PC-9 (cell line): ENCODE data around the gene PSMB7. TPM values are rescaled to one million over a fixed set of nuclear protein-coding genes. Genes with fewer than 3 reads are reported as not detected.

ENCODE experiments used
- BruUV-seq: library from RNA; stranded (reverse); fragments of 400-500 nt; replicated peaks from 2 replicates; lab custom pipeline; 2021; lab: Mats Ljungman, UMichigan
- CTCF ChIA-PET: fragments of 300-600 bp; sonication (Branson Sonifier 250); formaldehyde crosslinking; loops from one replicate; lab custom pipeline; 2022; ENCODE audit warnings: antibody characterized with exemption; lab: Charles Lee
- POLR2A ChIA-PET: fragments of 300-600 bp; sonication (Branson Sonifier 250); formaldehyde crosslinking; loops from one replicate; lab custom pipeline; 2022; ENCODE audit warnings: antibody characterized with exemption; ENCODE audit not compliant: unreplicated experiment; lab: Charles Lee
- DNase-seq, 2 experiments: peaks; one replicate each; pipeline versions ENCODE4 v3.0.0 to v3.0.0-alpha.2; 2015 to 2022; ENCODE audit warnings: mixed read lengths in 1 of 2
- H2AFZ ChIP-seq: fragments of 200-600 bp; sonication (generic); 2 replicates; pipeline ENCODE4 v1.8.1; 2017; ENCODE audit warnings: antibody characterized with exemption
- H3F3A ChIP-seq: fragments of 200-600 bp; sonication (generic); 2 replicates; pipeline ENCODE4 v1.8.1; 2017; ENCODE audit warnings: antibody characterized with exemption, mild to moderate bottlenecking, low read depth; ENCODE audit not compliant: insufficient read depth
- H3K27ac ChIP-seq: fragments of 200-600 bp; sonication (generic); 2 replicates; pipeline ENCODE4 v1.6.1; 2016; ENCODE audit warnings: mixed run types
- H3K27me3 ChIP-seq: fragments of 200-600 bp; sonication (generic); 2 replicates; pipeline ENCODE4 v1.6.1; 2016; ENCODE audit warnings: low read depth, mixed run types; ENCODE audit not compliant: insufficient read depth
- H3K36me3 ChIP-seq: fragments of 200-600 bp; sonication (generic); 2 replicates; pipeline ENCODE4 v1.6.1; 2016; ENCODE audit warnings: low read depth, mixed run types
- H3K4me1 ChIP-seq: fragments of 200-600 bp; sonication (generic); replicated peaks from 2 replicates; pipeline ENCODE4 v1.6.1; 2016; ENCODE audit warnings: mixed run types; ENCODE audit not compliant: insufficient read depth
- H3K4me2 ChIP-seq: fragments of 200-600 bp; sonication (generic); 2 replicates; pipeline ENCODE4 v1.6.1; 2017; ENCODE audit warnings: mixed run types
- H3K4me3 ChIP-seq: fragments of 200-600 bp; sonication (generic); 2 replicates; pipeline ENCODE4 v1.6.1; 2016; ENCODE audit warnings: mixed run types
- H3K79me2 ChIP-seq: fragments of 200-600 bp; sonication (generic); 2 replicates; pipeline ENCODE4 v1.6.1; 2017; ENCODE audit warnings: low read depth, mixed run types
- H3K9me2 ChIP-seq: fragments of 200-600 bp; sonication (generic); 2 replicates; pipeline ENCODE4 v1.8.1; 2017; ENCODE audit warnings: mild to moderate bottlenecking; ENCODE audit not compliant: insufficient read depth
- H3K9me3 ChIP-seq: fragments of 200-600 bp; sonication (generic); 2 replicates; pipeline ENCODE4 v1.8.1; 2016; ENCODE audit warnings: low read depth; ENCODE audit not compliant: insufficient read depth
- H4K20me1 ChIP-seq: fragments of 200-600 bp; sonication (generic); 2 replicates; pipeline ENCODE4 v1.8.1; 2017; ENCODE audit not compliant: insufficient read depth
- EZH2 ChIP-seq: fragments of 200-600 bp; sonication (generic); IDR thresholded peaks from 2 replicates; pipeline ENCODE4 v1.8.0; 2017; ENCODE audit warnings: antibody characterized with exemption, low read depth
- intact Hi-C: fragments of 100-400 bp; cut with micrococcal nuclease; formaldehyde crosslinking; loops from one replicate; pipeline ENCODE4 v1.10.0; 2022; ENCODE audit not compliant: unreplicated experiment
- total RNA-seq: library from RNA; stranded (reverse); gene quantifications from 2 replicates; pipeline ENCODE4 v1.2.3, GENCODE V29; 2021
- TF ChIP-seq, protein P1 (sequence below): fragments of 200-600 bp; sonication (generic); conservative IDR thresholded peaks from 2 replicates; pipeline ENCODE4 v1.6.1; 2017; ENCODE audit warnings: mixed run types, antibody characterized with exemption, mild to moderate bottlenecking, moderate library complexity

PSMB7 gene
- total RNA-seq, 1 experiment from 2014 or later, result 359 TPM

DNA sequence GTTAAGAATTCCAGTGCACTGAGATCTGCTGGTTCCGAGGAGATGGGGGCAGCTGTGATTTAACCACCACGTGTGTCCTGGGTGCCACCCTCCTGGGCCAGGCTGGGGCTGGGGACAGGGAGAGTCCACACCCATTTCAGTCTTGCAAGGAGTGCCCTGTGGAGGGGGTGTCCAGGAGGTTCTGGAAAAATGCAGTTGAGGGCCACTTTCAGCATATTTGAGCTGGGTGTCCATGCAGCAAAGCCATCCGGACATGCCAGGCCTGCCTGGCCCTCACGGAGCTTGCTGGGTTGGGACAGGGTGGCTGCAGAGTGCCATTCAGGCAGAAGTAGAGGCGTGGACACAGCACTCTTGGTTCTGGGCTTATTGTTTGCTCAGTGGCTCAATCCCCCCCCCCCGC is 89.4 kb downstream of the PSMB7 start:
- Histone ChIP-seq H3K4me3 (no peak overlapping the region), H3K4me2 (no peak overlapping the region), H3K27me3 (no peaks in the 10 kb centered on the region), H4K20me1 (no peaks in the 10 kb centered on the region), H3K79me2 (no peaks in the 10 kb centered on the region), H3F3A (no peaks in the 10 kb centered on the region), H3K9me3 (no peaks in the 10 kb centered on the region), H3K36me3 (no peaks in the 10 kb centered on the region), H3K4me1 (no peaks in the 10 kb centered on the region), H2AFZ (no peak overlapping the region), H3K27ac (no peak overlapping the region), H3K9me2 (no peaks in the 10 kb centered on the region)
- ChIA-PET CTCF (interaction anchor here (0.7 kb wide), 1 partner anchor 19 kb away, joined by 4 read pairs; no protein-coding TSS in a partner anchor), POLR2A (no interaction called here)
- no peak for DNase-seq
- BruUV-seq, result no TSS peak
- TF ChIP-seq, protein P1, sequence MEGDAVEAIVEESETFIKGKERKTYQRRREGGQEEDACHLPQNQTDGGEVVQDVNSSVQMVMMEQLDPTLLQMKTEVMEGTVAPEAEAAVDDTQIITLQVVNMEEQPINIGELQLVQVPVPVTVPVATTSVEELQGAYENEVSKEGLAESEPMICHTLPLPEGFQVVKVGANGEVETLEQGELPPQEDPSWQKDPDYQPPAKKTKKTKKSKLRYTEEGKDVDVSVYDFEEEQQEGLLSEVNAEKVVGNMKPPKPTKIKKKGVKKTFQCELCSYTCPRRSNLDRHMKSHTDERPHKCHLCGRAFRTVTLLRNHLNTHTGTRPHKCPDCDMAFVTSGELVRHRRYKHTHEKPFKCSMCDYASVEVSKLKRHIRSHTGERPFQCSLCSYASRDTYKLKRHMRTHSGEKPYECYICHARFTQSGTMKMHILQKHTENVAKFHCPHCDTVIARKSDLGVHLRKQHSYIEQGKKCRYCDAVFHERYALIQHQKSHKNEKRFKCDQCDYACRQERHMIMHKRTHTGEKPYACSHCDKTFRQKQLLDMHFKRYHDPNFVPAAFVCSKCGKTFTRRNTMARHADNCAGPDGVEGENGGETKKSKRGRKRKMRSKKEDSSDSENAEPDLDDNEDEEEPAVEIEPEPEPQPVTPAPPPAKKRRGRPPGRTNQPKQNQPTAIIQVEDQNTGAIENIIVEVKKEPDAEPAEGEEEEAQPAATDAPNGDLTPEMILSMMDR, result no peak
- no peak for TF ChIP-seq EZH2
- intact Hi-C loops, result loop anchor here (10.0 kb wide), 1 partner anchor 781 kb away; no protein-coding TSS in a partner anchor

DNA sequence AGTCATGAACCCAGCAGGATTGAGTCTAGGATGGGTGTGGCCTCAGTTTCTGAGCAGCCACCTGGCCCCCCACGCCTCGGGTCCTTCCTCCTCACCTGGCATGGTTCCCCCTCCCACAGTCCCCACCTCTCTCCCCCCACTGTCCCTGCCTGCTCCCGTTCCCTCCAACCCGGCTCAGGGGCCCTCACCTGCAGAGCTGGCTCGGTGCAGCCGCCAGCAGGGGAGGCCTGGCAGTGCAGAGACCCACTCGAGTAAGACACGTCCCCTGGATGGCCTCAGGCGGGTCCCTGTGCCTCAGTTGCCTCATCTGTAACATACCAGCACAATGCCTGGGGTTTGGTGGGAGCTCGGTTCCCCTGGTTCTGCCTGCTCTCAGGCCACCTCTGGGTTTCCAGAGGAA is 91.3 kb downstream of the PSMB7 start:
- TF ChIP-seq, protein P1, result no peak
- TF ChIP-seq EZH2, result no peak
- Histone ChIP-seq H3K79me2 (no peaks in the 10 kb centered on the region), H3K9me2 (no peaks in the 10 kb centered on the region), H3F3A (peaks cover 7% of the 10 kb centered on the region; the same call in 1 of the 2 replicates), H3K27me3 (no peaks in the 10 kb centered on the region), H4K20me1 (no peaks in the 10 kb centered on the region), H3K36me3 (no peaks in the 10 kb centered on the region), H2AFZ (no peak overlapping the region), H3K4me1 (no peaks in the 10 kb centered on the region), H3K4me2 (no peak overlapping the region), H3K9me3 (no peaks in the 10 kb centered on the region), H3K27ac (no peak overlapping the region), H3K4me3 (no peak overlapping the region)
- CTCF ChIA-PET, result interaction anchor here (0.5 to 0.7 kb wide), 2 partner anchors 42 to 804 kb away, joined by 4 to 5 read pairs; no protein-coding TSS in a partner anchor
- DNase-seq, result no peak
- no TSS peak for BruUV-seq
- POLR2A ChIA-PET, result no interaction called here
- intact Hi-C loops, result loop anchor here (10.0 kb wide), 1 partner anchor 779 kb away; no protein-coding TSS in a partner anchor

DNA sequence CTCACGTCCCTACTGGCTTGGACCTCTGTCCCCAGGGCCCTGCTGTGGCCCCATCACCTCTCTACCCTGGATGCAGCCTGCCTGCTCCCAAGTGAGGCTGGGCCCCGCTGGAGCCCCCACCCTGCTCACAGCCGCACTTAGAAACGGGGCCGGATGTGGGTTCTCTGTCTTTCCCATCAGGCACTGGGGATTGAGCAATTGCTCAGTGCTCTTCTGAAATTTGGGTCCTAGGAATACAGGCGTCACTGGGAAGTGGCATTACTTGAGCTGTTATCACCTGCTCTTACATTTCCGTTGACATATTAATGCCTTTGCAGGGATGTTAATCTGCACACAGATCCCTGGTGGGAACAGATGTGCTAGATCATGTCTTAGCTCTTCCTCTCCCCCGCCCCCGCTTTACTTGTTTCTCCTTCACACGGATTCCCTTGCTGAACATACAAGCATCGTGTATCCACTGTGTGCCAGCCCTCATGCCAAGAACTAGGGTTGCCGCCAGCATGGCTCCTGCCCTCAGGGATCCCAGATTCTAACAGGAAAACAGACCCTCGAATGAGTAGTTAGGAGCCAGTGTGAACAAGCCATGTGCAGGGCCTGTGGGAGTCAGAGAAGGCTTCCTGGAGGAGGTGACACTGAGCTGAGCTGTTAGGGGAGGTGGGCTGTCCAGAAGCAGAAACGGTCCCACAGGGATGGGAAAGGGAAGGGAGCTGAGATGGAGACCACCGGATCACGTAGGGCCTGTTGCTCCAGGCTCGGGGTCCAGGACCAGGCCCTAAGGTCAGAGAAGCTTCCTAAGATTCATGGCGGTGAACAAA is 92.4 kb downstream of the PSMB7 start:
- Histone ChIP-seq H3K9me3 (no peaks in the 10 kb centered on the region), H3F3A (peaks cover 7% of the 10 kb centered on the region; the same call in 1 of the 2 replicates), H3K9me2 (no peaks in the 10 kb centered on the region), H3K79me2 (no peaks in the 10 kb centered on the region), H3K4me2 (no peak overlapping the region), H3K4me1 (no peaks in the 10 kb centered on the region), H4K20me1 (no peaks in the 10 kb centered on the region), H3K36me3 (no peaks in the 10 kb centered on the region), H3K27me3 (no peaks in the 10 kb centered on the region), H3K4me3 (no peak overlapping the region), H2AFZ (no peak overlapping the region), H3K27ac (no peak overlapping the region)
- no TSS peak for BruUV-seq
- ChIA-PET POLR2A (no interaction called here), CTCF (no interaction called here)
- TF ChIP-seq, protein P1, result no peak
- TF ChIP-seq EZH2, result no peak
- DNase-seq, result no peak
- intact Hi-C loops, result loop anchor here (10.0 kb wide), 1 partner anchor 778 kb away; no protein-coding TSS in a partner anchor
